Stimulated activated CD8-positive, alpha-beta memory T cell treated with anti-CD3 and anti-CD28 coated beads, Interleukin-2, amount 100 ng/mL, for 48 hours (primary cell): ENCODE measurements around the gene STAT1.

Experiments
- DNase-seq, 2 donors: peaks; one replicate each; pipeline ENCODE4 v3.0.0-alpha.2; 2020; ENCODE audit warnings: low read depth in 2 of 2

The STAT1 gene

DNA sequence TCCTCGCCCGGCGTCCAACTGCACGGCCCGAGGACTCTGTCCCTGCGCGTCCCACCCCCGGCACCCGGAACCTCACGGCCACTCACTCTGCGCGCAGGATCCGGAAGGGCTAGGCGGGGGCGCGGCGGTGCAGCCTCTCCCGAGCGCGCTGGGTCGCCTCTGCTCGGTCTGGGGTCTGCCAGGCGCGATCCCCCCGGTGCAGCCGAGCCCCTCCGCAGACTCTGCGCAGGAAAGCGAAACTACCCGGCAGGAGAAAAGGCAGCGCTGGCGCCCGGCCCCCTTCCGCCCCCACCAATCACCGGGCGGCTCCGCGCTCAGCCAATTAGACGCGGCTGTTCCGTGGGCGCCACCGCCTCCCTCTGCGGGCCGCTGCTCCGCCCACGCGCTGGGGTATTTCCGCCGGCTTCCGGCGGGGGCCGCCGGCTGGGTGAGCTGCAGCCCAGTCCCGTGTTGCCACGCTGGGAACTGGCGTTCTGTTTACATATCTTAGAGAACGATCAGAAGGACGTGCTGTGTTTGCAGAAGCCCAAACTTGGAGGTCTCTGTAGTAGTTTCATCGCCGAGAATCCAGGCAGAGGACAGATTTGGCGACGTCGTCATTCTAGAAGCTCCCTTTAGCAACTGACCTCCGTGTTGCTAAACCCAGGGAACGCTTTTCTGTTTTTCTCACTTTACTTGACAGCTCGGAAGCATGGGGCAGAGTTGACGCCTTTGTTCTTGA lies at the start of gene STAT1:
STAT1 (minus strand) TSS at position 240 of the 721 bp plus-strand sequence. CDS start 4,168 bp downstream, outside the sequence.
- peak; percentile 92 to 93 for DNase-seq

DNA sequence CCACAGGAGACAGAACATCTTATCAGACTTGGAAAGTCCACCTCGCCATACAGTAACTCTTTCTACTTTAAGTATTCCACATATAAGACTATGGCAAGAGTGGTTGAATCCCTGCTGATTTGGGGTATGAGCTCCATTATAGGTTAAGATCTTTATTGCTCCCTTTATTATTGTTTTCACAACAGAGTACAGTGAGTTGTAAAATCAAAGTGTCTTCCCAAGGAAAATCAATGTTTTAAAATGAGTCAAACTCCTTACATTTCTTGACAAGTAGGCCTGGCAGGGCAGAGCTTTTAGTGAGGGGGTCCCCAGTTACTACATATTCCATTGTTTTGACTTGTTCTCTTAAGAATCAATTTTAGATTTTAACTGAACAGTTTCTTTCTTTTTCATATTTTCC lies 49.6 kb upstream of the STAT1 start:
- DNase-seq, result no peak

- DNase-seq, result no peak
Observed at GRCh38 chr2:191061381-191061980, 47.5 kb upstream of the STAT1 start.

GRCh38 chr2:191059308-191059707 lies 45.3 kb upstream of the STAT1 start:
- DNase-seq, result no peak

DNA sequence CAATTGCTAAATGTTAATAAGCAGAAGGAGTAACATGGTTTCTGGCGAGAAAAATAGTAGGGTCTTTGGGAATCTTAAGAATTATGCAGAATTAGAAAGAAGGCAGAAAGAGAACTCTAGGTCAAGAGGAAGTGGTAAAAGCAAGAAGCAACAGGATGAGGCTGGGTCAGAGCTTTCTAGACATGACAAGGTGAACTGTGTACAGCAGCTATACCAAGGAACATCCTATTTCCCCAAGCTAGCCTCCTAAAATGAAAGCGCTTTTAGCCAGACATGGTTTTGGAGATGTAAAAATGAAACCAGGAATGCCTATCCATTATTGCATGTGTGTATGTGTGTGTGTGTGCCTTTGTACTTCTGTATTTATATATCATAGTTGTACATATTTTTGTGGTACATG lies 42.3 kb upstream of the STAT1 start:
- DNase-seq, result no peak

GRCh38 chr2:191053256-191053655 lies 39.3 kb upstream of the STAT1 start:
- no peak for DNase-seq

GRCh38 chr2:191051825-191052778 lies 38.1 kb upstream of the STAT1 start:
- no peak for DNase-seq

DNA sequence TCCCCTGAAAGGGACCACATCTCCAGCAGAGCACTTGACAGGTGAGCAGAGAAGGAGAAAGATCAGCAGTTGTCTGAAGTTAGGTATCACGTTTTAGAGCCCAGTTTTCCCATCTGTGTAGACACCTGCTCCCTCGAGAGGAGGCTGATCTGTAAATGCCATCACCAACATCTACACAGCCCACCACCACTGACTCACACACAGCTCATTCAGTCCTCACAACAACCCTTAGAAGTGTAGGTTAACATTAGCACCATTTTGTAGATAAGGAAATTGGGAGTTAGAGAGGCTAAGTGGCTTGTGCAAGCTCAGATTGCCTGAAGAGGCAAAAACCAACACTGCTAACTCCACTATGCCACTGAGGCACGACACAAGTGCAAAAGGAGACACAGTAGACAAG lies 37.2 kb upstream of the STAT1 start:
- no peak for DNase-seq

GRCh38 chr2:191050640-191050987 lies 36.6 kb upstream of the STAT1 start:
- no peak for DNase-seq

GRCh38 chr2:191049728-191050639 lies 36.0 kb upstream of the STAT1 start:
- no peak for DNase-seq

GRCh38 chr2:191048073-191048472 lies 34.1 kb upstream of the STAT1 start:
- DNase-seq, result no peak

DNA sequence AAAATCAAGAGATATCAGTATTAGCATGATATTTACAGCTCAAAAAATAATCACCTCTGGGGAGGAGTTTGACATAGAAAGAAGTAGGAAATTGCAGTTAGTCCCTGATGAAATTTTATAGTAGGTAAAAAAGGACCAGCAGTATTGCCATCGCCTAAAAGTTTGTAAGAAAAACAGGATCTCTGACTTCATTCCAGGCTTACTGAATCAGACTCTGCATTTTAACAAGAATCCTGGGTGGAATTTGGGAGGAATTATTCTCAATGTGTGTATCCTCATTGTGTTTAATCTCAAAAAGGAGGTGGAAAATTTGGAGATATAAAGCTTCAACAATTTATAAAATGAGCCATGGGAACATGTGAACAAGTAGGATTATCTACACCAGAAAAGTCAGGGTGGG lies 31.2 kb upstream of the STAT1 start:
- no peak for DNase-seq

DNA sequence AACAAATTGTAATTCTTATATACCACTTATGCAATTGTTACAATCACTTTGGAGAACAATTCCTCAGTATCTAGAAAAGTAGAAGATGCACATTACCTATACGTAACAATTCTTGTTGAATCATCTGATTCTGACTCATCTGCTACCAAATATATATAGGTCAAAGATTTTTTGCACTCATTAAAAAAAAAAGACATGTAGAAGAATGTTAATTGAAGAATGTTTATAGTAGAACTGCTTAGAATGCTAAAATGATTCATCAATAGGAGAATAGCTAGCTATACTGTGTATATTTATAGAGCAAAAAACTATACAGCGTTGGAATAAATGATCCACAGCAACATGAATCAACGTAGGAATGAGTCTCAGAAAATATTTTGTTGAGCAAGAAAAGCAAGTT lies 29.5 kb upstream of the STAT1 start:
- DNase-seq, result no peak

DNA sequence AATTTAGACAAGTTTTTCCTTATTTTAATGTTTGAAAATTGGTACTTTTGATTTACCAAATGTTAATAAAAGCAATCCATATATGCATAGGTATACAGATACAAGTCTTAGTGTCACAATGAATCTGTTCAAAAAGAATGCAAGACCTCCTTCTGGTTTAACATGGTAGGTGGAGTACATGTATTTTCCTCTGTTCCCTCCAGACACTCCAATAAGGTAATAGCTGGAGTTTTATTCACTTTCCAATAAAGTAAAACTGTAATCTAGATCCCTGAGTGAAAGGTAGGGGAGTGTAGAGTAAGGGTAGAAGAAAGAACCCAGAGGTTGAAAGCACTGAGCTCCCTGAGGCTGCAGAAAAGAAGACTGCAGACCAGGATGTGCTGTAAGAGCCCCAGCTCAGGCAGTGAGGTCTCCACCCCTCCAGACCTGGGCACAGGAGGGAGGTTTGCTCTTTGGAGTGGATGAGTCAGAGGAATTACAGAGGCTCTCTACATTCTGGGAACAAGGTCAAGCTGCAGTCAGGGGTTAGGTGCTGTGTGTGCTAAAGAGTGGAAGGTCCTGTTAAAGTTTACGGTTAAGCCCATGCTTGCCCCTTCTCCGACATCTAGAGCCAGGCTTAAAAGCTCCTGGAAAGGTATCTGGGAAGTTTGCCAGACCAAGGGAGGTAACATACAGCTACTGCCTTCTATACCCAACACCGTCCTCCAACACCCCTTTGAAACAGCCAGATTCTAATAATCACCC lies 27.6 kb upstream of the STAT1 start:
- DNase-seq, result no peak

DNA sequence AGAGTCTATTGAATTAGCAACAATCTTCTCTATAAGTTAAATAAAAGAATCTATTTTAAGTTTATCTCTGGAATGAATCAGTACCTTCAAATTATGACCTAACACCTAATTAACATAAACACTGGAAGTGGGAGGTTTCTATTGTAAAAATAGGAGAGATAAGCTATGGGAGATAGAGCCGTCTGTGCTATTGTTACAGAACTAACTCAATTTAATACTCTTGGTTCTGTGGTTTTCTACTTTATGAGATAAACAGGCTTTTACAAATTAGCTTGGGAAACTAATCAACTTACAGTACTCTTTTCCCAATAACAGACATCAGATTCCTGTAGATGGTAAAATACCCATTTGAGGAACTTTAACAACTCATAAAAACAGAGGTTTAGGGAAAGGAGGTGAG lies 25.6 kb upstream of the STAT1 start:
- DNase-seq, result no peak

GRCh38 chr2:191038741-191039140 lies 24.8 kb upstream of the STAT1 start:
- DNase-seq, result no peak

GRCh38 chr2:191038241-191038725 lies 24.3 kb upstream of the STAT1 start:
- DNase-seq, result no peak

DNA sequence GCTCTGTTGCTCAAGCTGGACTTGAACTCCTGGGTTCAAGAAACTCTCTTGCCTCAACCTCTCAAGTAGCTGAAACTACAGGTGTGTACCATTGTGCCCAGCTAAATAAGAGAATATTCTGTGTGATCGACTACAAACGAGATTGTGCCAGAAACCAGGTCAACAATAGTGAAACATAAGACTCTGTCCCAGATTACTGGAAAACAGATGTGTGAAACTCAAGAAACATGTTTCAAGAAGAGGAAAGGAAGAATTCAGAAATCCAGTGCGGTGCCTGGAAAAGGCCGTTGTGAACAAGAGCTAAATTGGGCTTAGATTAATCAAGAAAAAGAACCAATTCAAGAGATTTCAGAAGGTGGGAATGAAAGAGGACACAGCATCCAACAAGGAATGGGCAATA lies 23.4 kb upstream of the STAT1 start:
- no peak for DNase-seq

GRCh38 chr2:191036363-191036762 lies 22.4 kb upstream of the STAT1 start:
- DNase-seq, result no peak

DNA sequence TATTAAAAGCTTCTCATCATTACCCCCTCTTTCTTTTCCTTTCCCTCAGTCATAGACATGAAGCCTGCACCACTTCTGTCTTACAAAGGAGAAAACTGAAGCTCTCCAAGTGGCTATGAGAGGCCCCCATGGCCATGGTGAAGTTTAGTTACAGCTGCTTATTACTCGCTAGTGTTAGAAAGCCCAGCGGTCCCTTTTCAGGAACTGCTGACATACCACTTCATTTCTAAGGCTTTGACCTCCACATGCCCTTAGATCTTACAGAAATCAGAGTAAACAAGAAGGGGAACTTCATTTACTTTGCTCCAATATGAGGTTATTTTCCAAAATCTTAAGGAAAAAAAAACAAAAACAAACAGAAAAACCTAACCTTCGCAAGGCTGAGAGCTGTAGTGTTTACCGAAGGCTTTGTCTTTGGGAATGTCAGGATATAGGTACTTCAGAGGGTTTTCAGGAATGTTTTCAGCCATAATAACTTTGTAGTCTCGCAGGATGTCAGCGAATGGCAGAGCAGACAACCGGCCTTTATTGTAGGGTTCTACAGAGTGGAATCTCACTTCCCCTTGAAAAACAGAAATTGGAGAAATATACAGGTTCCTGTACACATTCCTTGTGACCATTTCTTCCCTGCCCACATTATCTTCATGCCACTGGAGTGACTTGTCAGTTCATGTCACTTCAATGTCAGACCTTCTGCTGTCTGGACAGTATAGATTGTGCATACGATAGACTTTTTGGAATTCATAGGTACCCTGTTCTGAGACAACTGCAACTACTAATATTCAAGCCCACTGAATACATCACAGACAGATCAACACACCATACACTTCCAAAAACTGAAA lies 18.8 kb upstream of the STAT1 start:
- no peak for DNase-seq
